B cell (primary cell): ENCODE measurements around the gene APOO. TPM values are rescaled to one million over a fixed set of nuclear protein-coding genes. Genes with fewer than 3 reads are reported as not detected.

Experiments
- ATAC-seq: fragments of 200-7000 bp; cut with Tn5 transposase; one replicate; pipeline ENCODE4 v1.10.0; 2021; ENCODE audit warnings: low read depth, mild to moderate bottlenecking, moderate number of reproducible peaks, moderate library complexity
- CTCF ChIA-PET: fragments of 350-600 bp; sonication (Branson Sonifier 250); formaldehyde crosslinking; loops from one replicate; lab custom pipeline; 2021; ENCODE audit warnings: antibody characterized with exemption, inconsistent platforms; lab: Charles Lee
- POLR2A ChIA-PET: fragments of 350-600 bp; sonication (Branson Sonifier 250); formaldehyde crosslinking; loops from one replicate; lab custom pipeline; 2021; ENCODE audit warnings: antibody characterized with exemption; lab: Charles Lee
- DNase-seq: peaks from one replicate; pipeline ENCODE4 v3.0.0; 2013
- H2AFZ ChIP-seq: 2 replicates; pipeline ENCODE4 v1.6.1; 2012; ENCODE audit warnings: mild to moderate bottlenecking, low read depth, low read length; ENCODE audit not compliant: insufficient read depth, poor library complexity, severe bottlenecking
- H3K27ac ChIP-seq, 2 donors: 1 replicate in 1 of 2; 2 replicates in 1 of 2; pipeline ENCODE4 v1.5.1; 2012 to 2013; ENCODE audit warnings: low read length in 2 of 2, mild to moderate bottlenecking in 2 of 2, moderate library complexity in 1 of 2
- H3K27me3 ChIP-seq, 4 experiments: fragments of 200-600 bp in 1 of 4; sonication (generic) in 1 of 4; replicated peaks in 1 of 4; 1 replicate in 2 of 4; 2 replicates in 2 of 4; pipeline versions ENCODE4 v1.6.1 to v1.7.0; 2013 to 2016; ENCODE audit warnings: low read length in 3 of 4, mild to moderate bottlenecking in 2 of 4, mixed read lengths in 1 of 4, moderate library complexity in 1 of 4; ENCODE audit not compliant: insufficient read depth in 4 of 4, control insufficient read depth in 3 of 4; ENCODE audit errors: control extremely low read depth in 1 of 4
- H3K36me3 ChIP-seq, 2 experiments: replicated peaks in 1 of 2; 1 replicate in 1 of 2; 2 replicates in 1 of 2; pipeline versions ENCODE4 v1.6.1 to v1.7.1; 2013; ENCODE audit warnings: low read length in 1 of 2; ENCODE audit not compliant: insufficient read depth in 2 of 2, control insufficient read depth in 1 of 2; ENCODE audit errors: control extremely low read depth in 1 of 2, extremely low read depth in 1 of 2
- H3K4me1 ChIP-seq, 2 donors: fragments of 200-600 bp in 1 of 2; sonication (generic) in 1 of 2; 1 replicate in 1 of 2; 2 replicates in 1 of 2; pipeline versions ENCODE4 v1.5.1 to v1.6.1; 2013 to 2017; ENCODE audit warnings: low read length in 2 of 2; ENCODE audit not compliant: control insufficient read depth in 2 of 2, insufficient read depth in 2 of 2
- H3K4me2 ChIP-seq: replicated peaks from 2 replicates; pipeline ENCODE3; 2012; ENCODE audit warnings: mild to moderate bottlenecking, low read depth, low read length; ENCODE audit not compliant: poor library complexity, severe bottlenecking
- H3K4me3 ChIP-seq, 5 experiments: fragments of 200-600 bp in 1 of 5; sonication (generic) in 1 of 5; 1 replicate in 3 of 5; 2 replicates in 2 of 5; pipeline versions ENCODE4 v1.5.1 to v1.7.0; 2011 to 2016; ENCODE audit warnings: low read length in 4 of 5, mild to moderate bottlenecking in 4 of 5, low read depth in 2 of 5, control low read depth in 1 of 5, moderate library complexity in 1 of 5; ENCODE audit not compliant: insufficient read depth in 1 of 5; ENCODE audit errors: control extremely low read depth in 1 of 5, extremely low read depth in 1 of 5
- H3K79me2 ChIP-seq: fragments of 200-600 bp; sonication (generic); one replicate; pipeline ENCODE4 v1.6.0; 2016; ENCODE audit warnings: low read length; ENCODE audit not compliant: control insufficient read depth, insufficient read depth
- H3K9ac ChIP-seq: fragments of 200-600 bp; sonication (generic); 2 replicates; pipeline ENCODE4 v1.6.1; 2017; ENCODE audit warnings: mild to moderate bottlenecking, low read length, moderate library complexity
- H3K9me3 ChIP-seq, 3 donors: one replicate each; pipeline versions ENCODE4 v1.6.1 to v1.7.1; 2013; ENCODE audit warnings: low read length in 2 of 3; ENCODE audit not compliant: control insufficient read depth in 2 of 3, insufficient read depth in 1 of 3; ENCODE audit errors: control extremely low read depth in 1 of 3
- H4K20me1 ChIP-seq: 2 replicates; pipeline ENCODE4 v1.6.0; 2012; ENCODE audit warnings: mild to moderate bottlenecking, low read length; ENCODE audit not compliant: insufficient read depth, control insufficient read depth, poor library complexity, severe bottlenecking
- H3K27ac Mint-ChIP-seq: one replicate; pipeline ENCODE4 v1.8.0; 2021; ENCODE audit warnings: mixed read lengths
- H3K27me3 Mint-ChIP-seq: one replicate; pipeline ENCODE4 v1.8.0; 2021; ENCODE audit warnings: mixed read lengths
- H3K4me1 Mint-ChIP-seq: one replicate; pipeline ENCODE4 v1.8.0; 2021; ENCODE audit warnings: mixed read lengths
- H3K4me3 Mint-ChIP-seq: one replicate; pipeline ENCODE4 v1.8.0; 2021; ENCODE audit warnings: mixed read lengths
- H3K9me3 Mint-ChIP-seq: one replicate; pipeline ENCODE4 v1.8.0; 2022; ENCODE audit warnings: mixed read lengths; ENCODE audit not compliant: insufficient read depth
- CTCF ChIP-seq: fragments of 200-600 bp; IDR thresholded peaks from one replicate; pipeline ENCODE4 v1.8.0; 2022; ENCODE audit warnings: antibody characterized with exemption, mild to moderate bottlenecking
- EZH2 ChIP-seq: IDR thresholded peaks from 2 replicates; pipeline ENCODE4 v1.6.1; 2012; ENCODE audit warnings: borderline replicate concordance, low read depth, mild to moderate bottlenecking, moderate library complexity, low read length; ENCODE audit not compliant: insufficient read depth, poor library complexity, severe bottlenecking
- whole genome bisulfite sequencing: methylation state at CpG from one replicate; pipeline ENCODE4 v1.1.5; 2013; ENCODE audit warnings: missing lambda C conversion rate; ENCODE audit not compliant: insufficient coverage; 5-methylcytosine and 5-hydroxymethylcytosine counted together
- intact Hi-C: fragments of 100-400 bp; cut with micrococcal nuclease; formaldehyde crosslinking; loops from one replicate; pipeline ENCODE4 v1.10.0; 2022
- polyA plus RNA-seq: library from polyadenylated mRNA; depleted of rRNA; stranded (reverse); fragments of >200 nt; gene quantifications from 2 replicates; pipeline ENCODE4 v1.2.3, GENCODE V29; 2012
- total RNA-seq, 2 donors: library from RNA; stranded (reverse); fragments of 120-200 nt in 1 of 2; gene quantifications; 1 replicate in 1 of 2; 2 replicates in 1 of 2; pipeline versions ENCODE4 v1.2.3 to v1.2.4, GENCODE V29; 2013 to 2022

Gene APOO
- total and polyA plus RNA-seq, 2 donors (not counting 1 experiment from before 2014, with no cell fraction given), result 4.7 to 7.2 TPM

GRCh38 chrX:23919148-23919547 lies 11.4 kb upstream of the APOO start:
- TF ChIP-seq CTCF (no peak), EZH2 (no peak)
- H3K4me1 ChIP-seq, result no peaks in the 10 kb centered on the region
- no peak overlapping the region for H3K4me3 ChIP-seq
- H3K9me3 ChIP-seq, result no peaks in the 10 kb centered on the region
- H4K20me1 ChIP-seq, result no peaks in the 10 kb centered on the region
- no peaks in the 10 kb centered on the region for H3K27me3 ChIP-seq
- H3K79me2 ChIP-seq, result no peaks in the 10 kb centered on the region
- H3K9ac ChIP-seq, result no peak overlapping the region
- no peaks in the 10 kb centered on the region for H3K27me3 Mint-ChIP-seq
- no peak for DNase-seq
- no peaks in the 10 kb centered on the region for H3K4me1 Mint-ChIP-seq
- ATAC-seq, result no peak
- POLR2A ChIA-PET, result no interaction called here
- no peak overlapping the region for H3K27ac ChIP-seq
- H3K36me3 ChIP-seq, result no peaks in the 10 kb centered on the region
- H2AFZ ChIP-seq, result no peak overlapping the region
- no CpG with 5 or more reads among the region's 1 CpG for WGBS
- H3K27ac Mint-ChIP-seq, result no peak overlapping the region
- no peak overlapping the region for H3K4me2 ChIP-seq
- intact Hi-C loops, result no loop called here
- H3K4me3 Mint-ChIP-seq, result no peak overlapping the region
- CTCF ChIA-PET, result interaction anchor here (0.6 kb wide), 1 partner anchor 135 kb away, joined by 4 read pairs; no protein-coding TSS in a partner anchor
- H3K9me3 Mint-ChIP-seq, result no peaks in the 10 kb centered on the region

- intact Hi-C loops, result no loop called here
- peaks cover 4 to 15% of the 10 kb centered on the region in 2 donors for H3K4me1 ChIP-seq
- H3K4me3 Mint-ChIP-seq, result no peak overlapping the region
- no peaks in the 10 kb centered on the region for H3K79me2 ChIP-seq
- H3K36me3 ChIP-seq, result no peaks in the 10 kb centered on the region
- CTCF ChIA-PET, result interaction anchor here (1.5 kb wide), 1 partner anchor 9 kb away, joined by 3 read pairs; no protein-coding TSS in a partner anchor
- H3K27me3 Mint-ChIP-seq, result no peaks in the 10 kb centered on the region
- POLR2A ChIA-PET, result no interaction called here
- no peak for TF ChIP-seq CTCF
- no peak for TF ChIP-seq EZH2
- no CpG with 5 or more reads among the region's 5 CpGs for WGBS
- ATAC-seq, result no peak
- H3K9me3 ChIP-seq, result no peaks in the 10 kb centered on the region
- no peaks in the 10 kb centered on the region for H3K9me3 Mint-ChIP-seq
- no peak overlapping the region for H3K27ac ChIP-seq
- no peak overlapping the region for H2AFZ ChIP-seq
- H3K4me2 ChIP-seq, result no peak overlapping the region
- H4K20me1 ChIP-seq, result no peaks in the 10 kb centered on the region
- peaks cover 16% of the 10 kb centered on the region for H3K4me1 Mint-ChIP-seq
- no peak for DNase-seq
- no peaks in the 10 kb centered on the region for H3K27me3 ChIP-seq
- no peak overlapping the region for H3K9ac ChIP-seq
- H3K4me3 ChIP-seq, result no peak overlapping the region
- H3K27ac Mint-ChIP-seq, result no peak overlapping the region
Observed at GRCh38 chrX:23911126-23911835, 3.5 kb upstream of the APOO start.
